ENCODE measurements around the gene ATP6V0B.

ATP6V0B gene

GRCh38 chr1:43973981-43974442 is 748 bp upstream of the ATP6V0B start:
- Histone ChIP-seq H3K9me3 (no peaks in the 10 kb centered on the region), H3K27ac (peak overlapping the region; percentile 98), H3K4me3 (ENCODE audit: low read depth in 1 of 2, low read length in 1 of 2) (peak overlapping the region; percentile 96), H3K4me1 (ENCODE audit: control insufficient read depth in 1 of 2, insufficient read depth in 1 of 2, low read depth in 1 of 2, low read length in 1 of 2) (peaks cover 57 to 60% of the 10 kb centered on the region in 2 experiments), H3K36me3 (peaks cover 30% of the 10 kb centered on the region), H3K27me3 (no peaks in the 10 kb centered on the region)
- TF ChIP-seq CTCF (IDR thresholded peaks at IDR 0.05): no peak

GRCh38 chr1:43975249-43975961 is 645 bp downstream of the ATP6V0B start:
- H3K27ac ChIP-seq: peak overlapping the region; percentile 98
- peaks cover 12% of the 10 kb centered on the region for H3K27me3 ChIP-seq
- no peaks in the 10 kb centered on the region for H3K9me3 ChIP-seq
- peaks cover 30% of the 10 kb centered on the region for H3K36me3 ChIP-seq
- TF ChIP-seq CTCF (IDR thresholded peaks at IDR 0.05): peak; percentile 3
- H3K4me3 ChIP-seq (ENCODE audit: low read depth in 1 of 2, low read length in 1 of 2): peak overlapping the region; percentile 96
- peaks cover 54 to 56% of the 10 kb centered on the region in 2 experiments for H3K4me1 ChIP-seq (ENCODE audit: control insufficient read depth in 1 of 2, insufficient read depth in 1 of 2, low read depth in 1 of 2, low read length in 1 of 2)

GRCh38 chr1:43976045-43976444 is 1.3 kb downstream of the ATP6V0B start:
- no peaks in the 10 kb centered on the region for H3K9me3 ChIP-seq
- peaks cover 60% of the 10 kb centered on the region in 2 experiments for H3K4me1 ChIP-seq (ENCODE audit: control insufficient read depth in 1 of 2, insufficient read depth in 1 of 2, low read depth in 1 of 2, low read length in 1 of 2)
- peak overlapping the region; percentile 98 for H3K27ac ChIP-seq
- H3K4me3 ChIP-seq (ENCODE audit: low read depth in 1 of 2, low read length in 1 of 2): peak overlapping the region; percentile 96
- peaks cover 30% of the 10 kb centered on the region for H3K36me3 ChIP-seq
- H3K27me3 ChIP-seq: peaks cover 13% of the 10 kb centered on the region
- TF ChIP-seq CTCF (IDR thresholded peaks at IDR 0.05): no peak

- TF ChIP-seq CTCF (IDR thresholded peaks at IDR 0.05): no peak
- Histone ChIP-seq H3K27me3 (peaks cover 13% of the 10 kb centered on the region), H3K36me3 (peaks cover 30% of the 10 kb centered on the region), H3K27ac (peak overlapping the region; percentile 98), H3K9me3 (no peaks in the 10 kb centered on the region), H3K4me3 (ENCODE audit: low read depth in 1 of 2, low read length in 1 of 2) (peak overlapping the region; percentile 96), H3K4me1 (ENCODE audit: control insufficient read depth in 1 of 2, insufficient read depth in 1 of 2, low read depth in 1 of 2, low read length in 1 of 2) (peaks cover 64 to 68% of the 10 kb centered on the region in 2 experiments)
Observed at GRCh38 chr1:43976890-43977289, 2.1 kb downstream of the ATP6V0B start.

DNA sequence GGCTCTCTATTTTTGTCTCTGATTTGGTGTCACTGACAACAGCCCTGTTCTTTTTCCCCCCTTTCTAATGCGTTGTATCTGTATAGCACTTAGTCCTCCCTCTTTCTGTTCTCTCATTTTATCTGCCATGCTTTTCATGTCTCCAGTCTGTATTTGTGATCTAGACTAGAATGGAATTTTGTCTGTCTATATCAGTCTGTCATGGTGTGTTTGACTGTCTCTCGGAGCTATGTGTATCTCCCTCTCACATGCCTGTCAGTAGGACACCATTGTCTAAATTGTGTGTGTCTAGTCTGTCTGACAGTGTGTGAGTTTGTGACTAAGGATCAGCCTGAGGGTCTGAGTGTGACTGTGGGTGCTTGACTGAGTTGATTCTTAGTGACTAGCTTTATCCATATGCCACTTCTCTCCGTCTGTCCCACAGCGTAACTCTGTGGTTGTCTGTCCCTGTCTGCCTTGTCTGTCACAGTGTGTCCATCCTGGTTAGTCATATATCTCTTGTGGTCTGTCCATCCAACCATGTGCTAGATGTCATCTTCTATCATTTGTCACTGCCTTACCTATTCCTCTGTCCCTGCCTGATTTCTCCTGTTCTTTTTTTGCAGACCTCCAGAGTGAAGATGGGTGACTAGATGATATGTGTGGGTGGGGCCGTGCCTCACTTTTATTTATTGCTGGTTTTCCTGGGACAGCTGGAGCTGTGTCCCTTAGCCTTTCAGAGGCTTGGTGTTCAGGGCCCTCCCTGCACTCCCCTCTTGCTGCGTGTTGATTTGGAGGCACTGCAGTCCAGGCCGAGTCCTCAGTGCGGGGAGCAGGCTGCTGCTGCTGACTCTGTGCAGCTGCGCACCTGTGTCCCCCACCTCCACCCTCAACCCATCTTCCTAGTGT is 2.9 kb downstream of the ATP6V0B start:
- H3K27ac ChIP-seq: peak overlapping the region; percentile 98
- no peaks in the 10 kb centered on the region for H3K9me3 ChIP-seq
- no peak for TF ChIP-seq CTCF (IDR thresholded peaks at IDR 0.05)
- H3K4me3 ChIP-seq (ENCODE audit: low read depth in 1 of 2, low read length in 1 of 2): peak overlapping the region; percentile 57 to 96
- H3K27me3 ChIP-seq: peaks cover 13% of the 10 kb centered on the region
- peaks cover 72 to 75% of the 10 kb centered on the region in 2 experiments for H3K4me1 ChIP-seq (ENCODE audit: control insufficient read depth in 1 of 2, insufficient read depth in 1 of 2, low read depth in 1 of 2, low read length in 1 of 2)
- peaks cover 30% of the 10 kb centered on the region for H3K36me3 ChIP-seq

All from neutrophil (primary cell).